CD14-positive monocyte (primary cell): ENCODE data around the gene ERCC5. TPM values are rescaled to one million over a fixed set of nuclear protein-coding genes. Genes with fewer than 3 reads are reported as not detected.
A peak's percentile ranks its signal among the peaks of the same experiment; 100 is the strongest.

ENCODE experiments used
- DNase-seq, 3 donors: peaks; one replicate each; pipeline ENCODE4 v3.0.0-alpha.2; 2011 to 2022
- H2AFZ ChIP-seq: 2 replicates; pipeline ENCODE4 v1.6.0; 2012; ENCODE audit warnings: mild to moderate bottlenecking, low read depth, low read length, inconsistent platforms; ENCODE audit not compliant: insufficient read depth, poor library complexity, severe bottlenecking
- H3K27ac ChIP-seq, 2 donors: 1 replicate in 1 of 2; 2 replicates in 1 of 2; pipeline ENCODE4 v1.5.1; 2012 to 2013; ENCODE audit warnings: low read length in 2 of 2, control low read depth in 1 of 2, inconsistent platforms in 1 of 2, low read depth in 1 of 2, mild to moderate bottlenecking in 1 of 2
- H3K27me3 ChIP-seq, 2 donors: one replicate each; pipeline versions ENCODE4 v1.6.0 to v1.6.1; 2011 to 2013; ENCODE audit warnings: low read length in 2 of 2; ENCODE audit not compliant: control insufficient read depth in 2 of 2, insufficient read depth in 2 of 2
- H3K36me3 ChIP-seq, 2 donors: replicated peaks in 1 of 2; 1 replicate in 1 of 2; 2 replicates in 1 of 2; pipeline versions ENCODE4 v1.5.1 to v1.6.1; 2012 to 2013; ENCODE audit warnings: low read length in 2 of 2, control low read depth in 1 of 2, inconsistent platforms in 1 of 2, mild to moderate bottlenecking in 1 of 2; ENCODE audit not compliant: insufficient read depth in 2 of 2, control insufficient read depth in 1 of 2
- H3K4me1 ChIP-seq, 2 donors: 1 replicate in 1 of 2; 2 replicates in 1 of 2; pipeline versions ENCODE4 v1.5.1 to v1.6.1; 2012 to 2013; ENCODE audit warnings: low read length in 2 of 2, control low read depth in 1 of 2, inconsistent platforms in 1 of 2, mild to moderate bottlenecking in 1 of 2, moderate library complexity in 1 of 2; ENCODE audit not compliant: insufficient read depth in 2 of 2, control insufficient read depth in 1 of 2
- H3K4me2 ChIP-seq: replicated peaks from 2 replicates; pipeline ENCODE3; 2012; ENCODE audit warnings: low read length, moderate library complexity, mild to moderate bottlenecking; ENCODE audit not compliant: poor library complexity, severe bottlenecking; ENCODE audit errors: extremely low read depth
- H3K4me3 ChIP-seq, 3 experiments: fragments of 200-600 bp in 1 of 3; sonication (generic) in 1 of 3; replicated peaks in 1 of 3; 1 replicate in 2 of 3; 2 replicates in 1 of 3; pipeline ENCODE4 v1.5.1; 2011 to 2013; ENCODE audit warnings: low read length in 3 of 3, mild to moderate bottlenecking in 3 of 3, control low read depth in 2 of 3, low read depth in 2 of 3, inconsistent platforms in 1 of 3, moderate library complexity in 1 of 3
- H3K79me2 ChIP-seq: 2 replicates; pipeline ENCODE4 v1.6.0; 2012; ENCODE audit warnings: mild to moderate bottlenecking, control low read depth, inconsistent platforms, low read length, moderate library complexity; ENCODE audit not compliant: insufficient read depth
- H3K9ac ChIP-seq: 2 replicates; pipeline ENCODE4 v1.6.0; 2017; ENCODE audit warnings: low read length, mild to moderate bottlenecking; ENCODE audit not compliant: insufficient read depth, poor library complexity, severe bottlenecking
- H3K9me3 ChIP-seq, 2 donors: replicated peaks in 1 of 2; 1 replicate in 1 of 2; 2 replicates in 1 of 2; pipeline versions ENCODE4 v1.5.1 to v1.6.1; 2012 to 2013; ENCODE audit warnings: low read length in 2 of 2, control low read depth in 1 of 2; ENCODE audit not compliant: control insufficient read depth in 1 of 2, insufficient read depth in 1 of 2
- H4K20me1 ChIP-seq: 2 replicates; pipeline ENCODE4 v1.6.0; 2012; ENCODE audit warnings: mild to moderate bottlenecking, low read length, control low read depth, moderate library complexity; ENCODE audit not compliant: insufficient read depth
- H3K27ac Mint-ChIP-seq, 7 donors: one replicate each; pipeline ENCODE4 v1.8.0; 2020; ENCODE audit warnings: mild to moderate bottlenecking in 7 of 7, mixed read lengths in 7 of 7, moderate library complexity in 6 of 7, inconsistent platforms in 2 of 7
- H3K27me3 Mint-ChIP-seq, 3 donors: one replicate each; pipeline ENCODE4 v1.8.0; 2021 to 2022; ENCODE audit warnings: low read depth in 3 of 3, mild to moderate bottlenecking in 3 of 3, mixed read lengths in 3 of 3, moderate library complexity in 3 of 3, inconsistent platforms in 1 of 3
- H3K36me3 Mint-ChIP-seq, 2 donors: one replicate each; pipeline ENCODE4 v1.8.0; 2020; ENCODE audit warnings: mixed read lengths in 2 of 2, inconsistent platforms in 1 of 2, mild to moderate bottlenecking in 1 of 2
- H3K4me1 Mint-ChIP-seq: one replicate; pipeline ENCODE4 v1.8.0; 2020; ENCODE audit warnings: mild to moderate bottlenecking, mixed read lengths
- H3K4me3 Mint-ChIP-seq, 2 donors: one replicate each; pipeline ENCODE4 v1.8.0; 2020; ENCODE audit warnings: mild to moderate bottlenecking in 2 of 2, mixed read lengths in 2 of 2, moderate library complexity in 1 of 2
- H3K9me3 Mint-ChIP-seq, 7 donors: one replicate each; pipeline ENCODE4 v1.8.0; 2020 to 2022; ENCODE audit warnings: mixed read lengths in 7 of 7, mild to moderate bottlenecking in 6 of 7, moderate library complexity in 6 of 7, inconsistent platforms in 2 of 7
- CTCF ChIP-seq: fragments of 200-600 bp; IDR thresholded peaks from one replicate; pipeline ENCODE4 v1.8.0; 2022; ENCODE audit warnings: antibody characterized with exemption, mild to moderate bottlenecking
- WGBS: methylation state at CpG from one replicate; pipeline ENCODE4 v1.1.5; 2013; ENCODE audit warnings: missing lambda C conversion rate; ENCODE audit not compliant: insufficient coverage; 5-methylcytosine and 5-hydroxymethylcytosine counted together
- intact Hi-C, 2 donors: fragments of 100-400 bp; cut with micrococcal nuclease; formaldehyde crosslinking; loops; one replicate each; pipeline versions ENCODE4 v1.15.0 to v1.15.1; 2023
- polyA plus RNA-seq, 3 donors: library from polyadenylated mRNA; depleted of rRNA in 1 of 3; unstranded in 2 of 3; stranded (reverse) in 1 of 3; fragments of 300-500 nt in 2 of 3; fragments of >200 nt in 1 of 3; fragmentation: Illumina TruSeq in 2 of 3; gene quantifications; 1 replicate in 2 of 3; 2 replicates in 1 of 3; pipeline ENCODE4 v1.2.3, GENCODE V29; 2012 to 2021

ERCC5 gene
- polyA plus RNA-seq, 3 donors = 15.2 to 34.2 (median 22.1) TPM

- H3K36me3 Mint-ChIP-seq = no peaks in the 10 kb centered on the region
- Histone ChIP-seq H3K4me3 (no peak overlapping the region), H4K20me1 (no peaks in the 10 kb centered on the region), H3K9ac (no peak overlapping the region), H3K27ac (no peak overlapping the region), H3K79me2 (no peaks in the 10 kb centered on the region), H2AFZ (no peak overlapping the region), H3K4me1 (no peaks in the 10 kb centered on the region), H3K9me3 (no peaks in the 10 kb centered on the region), H3K4me2 (no peak overlapping the region), H3K36me3 (no peaks in the 10 kb centered on the region), H3K27me3 (no peaks in the 10 kb centered on the region)
- peak overlapping the region in 1 of 7 donors; percentile 31 for H3K27ac Mint-ChIP-seq
- TF ChIP-seq CTCF = no peak
- no peaks in the 10 kb centered on the region for H3K4me1 Mint-ChIP-seq
- WGBS = no CpG with 5 or more reads among the region's 7 CpGs
- peaks cover 0 to 2% (median 1%) of the 10 kb centered on the region in 3 donors for H3K27me3 Mint-ChIP-seq
- intact Hi-C loops = no loop called here
- H3K4me3 Mint-ChIP-seq = no peak overlapping the region
- no peaks in the 10 kb centered on the region for H3K9me3 Mint-ChIP-seq
- no peak for DNase-seq
Observed at GRCh38 chr13:102905905-102906771, 60.3 kb downstream of the ERCC5 start.

- H3K4me1 Mint-ChIP-seq = no peaks in the 10 kb centered on the region
Observed at GRCh38 chr13:102907016-102907756, 61.4 kb downstream of the ERCC5 start.

More at GRCh38 chr13:102907016-102907756, 61.4 kb downstream of the ERCC5 start:
- Mint-ChIP-seq H3K27me3 (peaks cover 0 to 2% (median 1%) of the 10 kb centered on the region in 3 donors), H3K9me3 (no peaks in the 10 kb centered on the region), H3K27ac (no peak overlapping the region), H3K36me3 (no peaks in the 10 kb centered on the region), H3K4me3 (no peak overlapping the region)
- no peak for TF ChIP-seq CTCF
- no peaks in the 10 kb centered on the region for H3K36me3 ChIP-seq
- H2AFZ ChIP-seq = no peak overlapping the region
- H3K9me3 ChIP-seq = no peaks in the 10 kb centered on the region
- intact Hi-C loops = no loop called here
- no peaks in the 10 kb centered on the region for H4K20me1 ChIP-seq
- H3K4me3 ChIP-seq = no peak overlapping the region
- H3K27me3 ChIP-seq = no peaks in the 10 kb centered on the region
- H3K4me2 ChIP-seq = no peak overlapping the region
- DNase-seq = no peak
- no peaks in the 10 kb centered on the region for H3K4me1 ChIP-seq
- WGBS = no CpG with 5 or more reads among the region's 2 CpGs
- H3K9ac ChIP-seq = no peak overlapping the region
- no peaks in the 10 kb centered on the region for H3K79me2 ChIP-seq
- H3K27ac ChIP-seq = no peak overlapping the region
